ENCODE measurements around the gene CLCN2. TPM values are rescaled to one million over a fixed set of nuclear protein-coding genes. Genes with fewer than 3 reads are reported as not detected.

Gene CLCN2
- total RNA-seq, 1 donor from 2014 or later = 16.9 TPM

DNA sequence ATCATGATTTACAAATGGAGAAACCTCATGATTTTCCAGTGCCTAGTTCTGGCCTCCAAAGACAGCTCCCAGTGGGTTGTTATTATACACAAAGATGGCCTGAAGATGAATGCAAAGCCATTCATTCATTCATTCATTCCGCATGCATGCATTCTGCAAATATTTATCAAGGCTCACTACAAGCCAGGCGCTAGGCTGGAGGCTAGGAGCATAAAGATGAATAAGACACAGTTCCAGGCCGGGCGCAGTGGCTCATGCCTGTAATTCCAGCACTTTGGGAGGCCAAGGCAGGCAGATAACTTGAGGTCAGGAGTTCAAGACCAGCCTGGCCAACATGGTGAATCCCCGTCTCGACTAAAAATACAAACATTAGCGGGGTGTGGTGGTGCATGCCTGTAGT is 64.8 kb downstream of the CLCN2 start:
- peaks cover 14% of the 10 kb centered on the region for H3K4me1 Mint-ChIP-seq
- H3K27me3 Mint-ChIP-seq (ENCODE audit: low read depth) = peaks cover 13% of the 10 kb centered on the region
- no peaks in the 10 kb centered on the region for H3K9me3 Mint-ChIP-seq
- no peak for TF ChIP-seq CTCF (IDR thresholded peaks at IDR 0.05; ENCODE audit: unreplicated experiment)
- no peak overlapping the region for H3K4me3 Mint-ChIP-seq
- DNase-seq (ENCODE audit: low spot score in 2 of 2, unreplicated experiment in 2 of 2) = no peak
- peaks cover 7% of the 10 kb centered on the region for H3K36me3 Mint-ChIP-seq
- H3K27ac Mint-ChIP-seq = no peak overlapping the region

Other genes with a start within 250 kb of the CLCN2 start
- gene EIF2B5, start 226.2 kb downstream of the CLCN2 start, total RNA-seq = 38.2 to 42.2 TPM (median 39.0 TPM) in 3 replicates
- 158 to 162 TPM (median 159 TPM) in 3 replicates for gene DVL3, start 206.2 kb downstream of the CLCN2 start, total RNA-seq
- 247 to 261 TPM (median 254 TPM) in 3 replicates for gene AP2M1, start 186.8 kb downstream of the CLCN2 start, total RNA-seq
- 65.7 to 67.9 TPM (median 67.8 TPM) in 3 replicates for gene ABCF3, start 175.4 kb downstream of the CLCN2 start, total RNA-seq
- 0.36 to 1.1 TPM (median 0.78 TPM) in 3 replicates for gene VWA5B2, start 132.0 kb downstream of the CLCN2 start, total RNA-seq
- 36.0 to 40.9 TPM (median 36.6 TPM) in 3 replicates for gene ALG3, start 112.6 kb downstream of the CLCN2 start, total RNA-seq
- 3.8 to 4.9 TPM (median 4.2 TPM) in 3 replicates for gene EEF1AKMT4, start 111.9 kb downstream of the CLCN2 start, total RNA-seq
- gene CAMK2N2, start 100.1 kb downstream of the CLCN2 start, total RNA-seq = 0.16 TPM in 2 of 3 replicates, not detected in the other
- gene ECE2, start 85.6 kb downstream of the CLCN2 start, total RNA-seq = not detected in 3 replicates
- gene PSMD2, start 62.4 kb downstream of the CLCN2 start, total RNA-seq = 223 to 240 TPM (median 232 TPM) in 3 replicates
- 364 to 377 TPM (median 376 TPM) in 3 replicates for gene EIF4G1, start 47.0 kb downstream of the CLCN2 start, total RNA-seq
- gene FAM131A, start 24.0 kb downstream of the CLCN2 start, total RNA-seq = 14.3 to 17.4 TPM (median 15.1 TPM) in 3 replicates
- 76.4 to 82.4 TPM (median 78.7 TPM) in 3 replicates for gene POLR2H, start 105 bp upstream of the CLCN2 start, total RNA-seq
- gene THPO, start 16.6 kb upstream of the CLCN2 start, total RNA-seq = 0.56 to 1.1 TPM (median 0.63 TPM) in 3 replicates
- 5.6 to 6.8 TPM (median 6.4 TPM) in 3 replicates for gene CHRD, start 18.4 kb upstream of the CLCN2 start, total RNA-seq
- gene EPHB3, start 200.2 kb upstream of the CLCN2 start, total RNA-seq = 98.9 to 115 TPM (median 106 TPM) in 3 replicates

Data from mesothelial cell of epicardium (in vitro differentiated cells).